GM23338 (cell line): ENCODE results near the gene SLC6A18. TPM values are rescaled to one million over a fixed set of nuclear protein-coding genes. Genes with fewer than 3 reads are reported as not detected.

Experiments
- ATAC-seq: fragments of 200-7000 bp; cut with Tn5 transposase; 3 replicates; pipeline ENCODE4 v1.9.1; 2020
- DNase-seq: peaks from one replicate; pipeline ENCODE4 v3.0.0-alpha.2; 2015; ENCODE audit warnings: low spot score
- H2AFZ ChIP-seq: fragments of 200-600 bp; sonication (generic); 2 replicates; pipeline ENCODE4 v1.8.0; 2016; ENCODE audit warnings: antibody characterized with exemption, mild to moderate bottlenecking, moderate library complexity
- H3F3A ChIP-seq: fragments of 200-600 bp; sonication (generic); replicated peaks from 2 replicates; pipeline ENCODE4 v1.8.0; 2017; ENCODE audit warnings: antibody characterized with exemption, mixed run types, low read depth
- H3K27ac ChIP-seq: fragments of 200-600 bp; sonication (generic); 2 replicates; pipeline ENCODE4 v1.6.1; 2016; ENCODE audit warnings: low read depth
- H3K27me3 ChIP-seq: fragments of 200-600 bp; sonication (generic); 2 replicates; pipeline ENCODE4 v1.8.0; 2016; ENCODE audit warnings: mild to moderate bottlenecking, mixed run types, moderate library complexity; ENCODE audit not compliant: insufficient read depth
- H3K36me3 ChIP-seq: fragments of 200-600 bp; sonication (generic); 2 replicates; pipeline ENCODE4 v1.8.0; 2016; ENCODE audit warnings: mild to moderate bottlenecking; ENCODE audit not compliant: insufficient read depth
- H3K4me1 ChIP-seq: fragments of 200-600 bp; sonication (generic); 2 replicates; pipeline ENCODE4 v1.8.0; 2016; ENCODE audit warnings: mild to moderate bottlenecking, moderate library complexity; ENCODE audit not compliant: insufficient read depth
- H3K4me2 ChIP-seq: fragments of 200-600 bp; sonication (generic); 2 replicates; pipeline ENCODE4 v1.7.1; 2017; ENCODE audit warnings: mixed run types
- H3K4me3 ChIP-seq: fragments of 200-600 bp; sonication (generic); 2 replicates; pipeline ENCODE4 v1.6.1; 2016; ENCODE audit warnings: mixed run types
- H3K79me2 ChIP-seq: fragments of 200-600 bp; sonication (generic); replicated peaks from 2 replicates; pipeline ENCODE4 v1.8.0; 2017; ENCODE audit warnings: mild to moderate bottlenecking; ENCODE audit not compliant: insufficient read depth
- H3K9me2 ChIP-seq: fragments of 200-600 bp; sonication (generic); 2 replicates; pipeline ENCODE4 v1.8.0; 2017; ENCODE audit not compliant: insufficient read depth
- H4K20me1 ChIP-seq: fragments of 200-600 bp; sonication (generic); replicated peaks from 2 replicates; pipeline ENCODE4 v1.8.0; 2017; ENCODE audit warnings: mild to moderate bottlenecking; ENCODE audit not compliant: insufficient read depth
- H3K27ac Mint-ChIP-seq: 2 replicates; pipeline ENCODE4 v1.8.0; 2020; ENCODE audit warnings: inconsistent platforms, mild to moderate bottlenecking, moderate library complexity, mixed read lengths
- H3K27me3 Mint-ChIP-seq: 3 replicates; pipeline ENCODE4 v1.8.0; 2022; ENCODE audit warnings: low read depth, mild to moderate bottlenecking, moderate library complexity, mixed read lengths, inconsistent platforms; ENCODE audit not compliant: insufficient read depth, poor library complexity
- H3K36me3 Mint-ChIP-seq: 3 replicates; pipeline ENCODE4 v1.8.0; 2021; ENCODE audit warnings: low read depth, mild to moderate bottlenecking, inconsistent platforms, moderate library complexity, mixed read lengths
- H3K4me1 Mint-ChIP-seq: 3 replicates; pipeline ENCODE4 v1.8.0; 2020; ENCODE audit warnings: mild to moderate bottlenecking, inconsistent platforms, mixed read lengths
- H3K4me3 Mint-ChIP-seq: 3 replicates; pipeline ENCODE4 v1.8.0; 2021; ENCODE audit warnings: moderate library complexity, mild to moderate bottlenecking, inconsistent platforms, mixed read lengths
- H3K9me3 Mint-ChIP-seq: 3 replicates; pipeline ENCODE4 v1.8.0; 2020; ENCODE audit warnings: moderate library complexity, mild to moderate bottlenecking, inconsistent platforms, mixed read lengths
- CREB1 ChIP-seq: fragments of 250-450 bp; sonication (Bioruptor Pico); IDR thresholded peaks from 2 replicates; pipeline ENCODE4 v1.5.0; 2020; ENCODE audit warnings: low read depth, mild to moderate bottlenecking, moderate library complexity
- EZH2 ChIP-seq: fragments of 200-600 bp; sonication (generic); IDR thresholded peaks from one replicate; pipeline ENCODE4 v1.8.0; 2017; ENCODE audit warnings: antibody characterized with exemption, mild to moderate bottlenecking, low read depth; ENCODE audit not compliant: unreplicated experiment
- EZH2phosphoT487 ChIP-seq: fragments of 200-600 bp; sonication (generic); IDR thresholded peaks from one replicate; pipeline ENCODE4 v1.8.1; 2018; ENCODE audit warnings: antibody characterized with exemption; ENCODE audit not compliant: unreplicated experiment
- JUNB ChIP-seq: IDR thresholded peaks from one replicate; pipeline ENCODE4 v1.6.1; 2016; ENCODE audit warnings: antibody characterized with exemption; ENCODE audit not compliant: unreplicated experiment
- NANOG ChIP-seq: IDR thresholded peaks from 2 replicates; pipeline ENCODE4 v1.6.1; 2016; ENCODE audit warnings: antibody characterized with exemption, borderline replicate concordance
- POLR2AphosphoS5 ChIP-seq: IDR thresholded peaks from 2 replicates; pipeline ENCODE4 v1.6.1; 2016; ENCODE audit warnings: antibody characterized with exemption, low read depth
- STAT1 ChIP-seq: IDR thresholded peaks from one replicate; pipeline ENCODE4 v1.6.1; 2016; ENCODE audit warnings: antibody characterized with exemption; ENCODE audit not compliant: unreplicated experiment
- ZNF114 ChIP-seq: fragments of 250-450 bp; sonication (Bioruptor Pico); IDR thresholded peaks from 2 replicates; pipeline ENCODE4 v1.5.0; 2020; ENCODE audit warnings: mild to moderate bottlenecking, moderate library complexity
- ZNF331 ChIP-seq: fragments of 250-450 bp; sonication (Bioruptor Pico); IDR thresholded peaks from 2 replicates; pipeline ENCODE4 v1.5.0; 2020; ENCODE audit warnings: low read depth, mild to moderate bottlenecking, moderate library complexity
- polyA plus RNA-seq: library from polyadenylated mRNA; unstranded; fragments of >200 nt; fragmentation: Nextera tagmentation; extraction: Ambion mirVana; gene quantifications from 2 replicates; pipeline ENCODE4 v1.2.1, GENCODE V29; 2016
- total RNA-seq: library from RNA; depleted of rRNA; stranded (reverse); fragments of >200 nt; shearing (Covaris generic); gene quantifications from 2 replicates; pipeline ENCODE4 v1.2.3, GENCODE V29; 2014
- TF ChIP-seq, protein P1 (sequence below): IDR thresholded peaks from one replicate; pipeline ENCODE4 v1.6.1; 2018; ENCODE audit warnings: antibody characterized with exemption; ENCODE audit not compliant: unreplicated experiment
- TF ChIP-seq, protein P2 (sequence below), 2 experiments: fragments of 200-600 bp in 1 of 2; sonication (generic) in 1 of 2; conservative IDR thresholded peaks; 2 replicates each; pipeline versions ENCODE4 v1.5.1 to v1.6.1; 2016 to 2017; ENCODE audit warnings: antibody characterized with exemption in 2 of 2, low read depth in 2 of 2, mild to moderate bottlenecking in 2 of 2, moderate library complexity in 1 of 2
- TF ChIP-seq, protein P3 (sequence below): IDR thresholded peaks from 2 replicates; pipeline ENCODE4 v1.6.1; 2016; ENCODE audit warnings: antibody characterized with exemption
- TF ChIP-seq, protein P4 (sequence below): fragments of 250-450 bp; sonication (Bioruptor Pico); IDR thresholded peaks from 2 replicates; pipeline ENCODE4 v1.5.0; 2020; ENCODE audit warnings: mild to moderate bottlenecking, moderate library complexity

The SLC6A18 gene
- total and polyA plus RNA-seq, 2 experiments from 2014 or later, result not detected

DNA sequence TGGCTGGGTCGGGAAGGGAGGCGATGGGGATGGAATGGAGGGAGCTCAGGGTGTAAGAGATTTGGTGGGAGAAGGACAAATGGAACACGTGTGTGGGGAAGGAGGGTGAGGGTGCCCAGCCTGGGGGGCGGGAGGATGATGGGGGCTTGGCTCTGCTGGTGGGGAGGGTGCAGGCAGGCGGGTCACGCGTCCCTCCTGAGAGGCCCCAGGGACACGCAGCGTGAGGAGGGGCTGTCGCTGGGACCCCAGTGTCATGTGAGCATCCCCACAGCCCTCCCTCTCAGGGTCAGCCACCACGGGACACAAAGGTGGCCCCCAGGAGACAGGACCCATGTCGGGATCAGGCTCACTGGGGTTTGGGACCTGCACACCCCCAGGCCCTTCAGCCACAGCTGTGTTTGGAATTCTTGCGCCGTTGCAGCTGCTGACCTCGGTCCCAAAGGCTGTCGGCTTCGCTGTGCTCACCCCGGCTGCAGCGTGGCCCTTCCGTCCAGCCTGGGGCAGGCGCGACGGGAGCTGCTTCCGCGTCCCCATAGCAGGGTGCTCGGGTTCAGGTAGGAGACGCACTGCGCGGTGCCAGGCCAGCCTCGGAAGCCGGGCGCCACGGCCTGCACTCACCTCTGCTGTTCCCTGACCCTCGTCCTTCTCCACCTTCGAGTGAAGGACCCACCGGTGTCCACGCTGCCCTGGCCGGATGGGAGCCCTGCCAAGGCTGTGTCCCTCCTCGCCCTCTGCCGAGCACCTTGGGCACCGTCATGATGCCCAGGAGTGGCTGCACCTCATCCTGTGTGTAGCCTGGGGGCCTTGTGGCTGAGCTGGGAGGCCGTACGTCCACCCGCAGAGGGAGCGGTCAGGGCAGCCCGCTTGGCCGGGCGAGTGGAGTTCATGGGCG is 18.4 kb upstream of the SLC6A18 start:
- Mint-ChIP-seq H3K9me3 (no peaks in the 10 kb centered on the region), H3K4me3 (no peak overlapping the region), H3K27ac (no peak overlapping the region), H3K27me3 (peaks cover 6% of the 10 kb centered on the region), H3K4me1 (peaks cover 9% of the 10 kb centered on the region), H3K36me3 (no peaks in the 10 kb centered on the region)
- Histone ChIP-seq H3K36me3 (no peaks in the 10 kb centered on the region), H3K27ac (no peak overlapping the region), H3K27me3 (no peaks in the 10 kb centered on the region), H3K9me2 (no peaks in the 10 kb centered on the region), H3K4me3 (no peak overlapping the region), H3K4me1 (no peaks in the 10 kb centered on the region), H3K79me2 (no peaks in the 10 kb centered on the region), H3K4me2 (no peak overlapping the region), H2AFZ (no peak overlapping the region), H3F3A (no peaks in the 10 kb centered on the region), H4K20me1 (no peaks in the 10 kb centered on the region; the same call in 1 of the 2 replicates)
- TF ChIP-seq, protein P1, sequence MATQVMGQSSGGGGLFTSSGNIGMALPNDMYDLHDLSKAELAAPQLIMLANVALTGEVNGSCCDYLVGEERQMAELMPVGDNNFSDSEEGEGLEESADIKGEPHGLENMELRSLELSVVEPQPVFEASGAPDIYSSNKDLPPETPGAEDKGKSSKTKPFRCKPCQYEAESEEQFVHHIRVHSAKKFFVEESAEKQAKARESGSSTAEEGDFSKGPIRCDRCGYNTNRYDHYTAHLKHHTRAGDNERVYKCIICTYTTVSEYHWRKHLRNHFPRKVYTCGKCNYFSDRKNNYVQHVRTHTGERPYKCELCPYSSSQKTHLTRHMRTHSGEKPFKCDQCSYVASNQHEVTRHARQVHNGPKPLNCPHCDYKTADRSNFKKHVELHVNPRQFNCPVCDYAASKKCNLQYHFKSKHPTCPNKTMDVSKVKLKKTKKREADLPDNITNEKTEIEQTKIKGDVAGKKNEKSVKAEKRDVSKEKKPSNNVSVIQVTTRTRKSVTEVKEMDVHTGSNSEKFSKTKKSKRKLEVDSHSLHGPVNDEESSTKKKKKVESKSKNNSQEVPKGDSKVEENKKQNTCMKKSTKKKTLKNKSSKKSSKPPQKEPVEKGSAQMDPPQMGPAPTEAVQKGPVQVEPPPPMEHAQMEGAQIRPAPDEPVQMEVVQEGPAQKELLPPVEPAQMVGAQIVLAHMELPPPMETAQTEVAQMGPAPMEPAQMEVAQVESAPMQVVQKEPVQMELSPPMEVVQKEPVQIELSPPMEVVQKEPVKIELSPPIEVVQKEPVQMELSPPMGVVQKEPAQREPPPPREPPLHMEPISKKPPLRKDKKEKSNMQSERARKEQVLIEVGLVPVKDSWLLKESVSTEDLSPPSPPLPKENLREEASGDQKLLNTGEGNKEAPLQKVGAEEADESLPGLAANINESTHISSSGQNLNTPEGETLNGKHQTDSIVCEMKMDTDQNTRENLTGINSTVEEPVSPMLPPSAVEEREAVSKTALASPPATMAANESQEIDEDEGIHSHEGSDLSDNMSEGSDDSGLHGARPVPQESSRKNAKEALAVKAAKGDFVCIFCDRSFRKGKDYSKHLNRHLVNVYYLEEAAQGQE, result no peak
- TF ChIP-seq EZH2phosphoT487 (no peak), EZH2 (no peak), ZNF114 (no peak), CREB1 (CRISPR knock-in tag) (no peak), ZNF331 (CRISPR knock-in tag) (no peak), POLR2AphosphoS5 (no peak), NANOG (no peak), STAT1 (no peak), JUNB (no peak)
- TF ChIP-seq, protein P2, sequence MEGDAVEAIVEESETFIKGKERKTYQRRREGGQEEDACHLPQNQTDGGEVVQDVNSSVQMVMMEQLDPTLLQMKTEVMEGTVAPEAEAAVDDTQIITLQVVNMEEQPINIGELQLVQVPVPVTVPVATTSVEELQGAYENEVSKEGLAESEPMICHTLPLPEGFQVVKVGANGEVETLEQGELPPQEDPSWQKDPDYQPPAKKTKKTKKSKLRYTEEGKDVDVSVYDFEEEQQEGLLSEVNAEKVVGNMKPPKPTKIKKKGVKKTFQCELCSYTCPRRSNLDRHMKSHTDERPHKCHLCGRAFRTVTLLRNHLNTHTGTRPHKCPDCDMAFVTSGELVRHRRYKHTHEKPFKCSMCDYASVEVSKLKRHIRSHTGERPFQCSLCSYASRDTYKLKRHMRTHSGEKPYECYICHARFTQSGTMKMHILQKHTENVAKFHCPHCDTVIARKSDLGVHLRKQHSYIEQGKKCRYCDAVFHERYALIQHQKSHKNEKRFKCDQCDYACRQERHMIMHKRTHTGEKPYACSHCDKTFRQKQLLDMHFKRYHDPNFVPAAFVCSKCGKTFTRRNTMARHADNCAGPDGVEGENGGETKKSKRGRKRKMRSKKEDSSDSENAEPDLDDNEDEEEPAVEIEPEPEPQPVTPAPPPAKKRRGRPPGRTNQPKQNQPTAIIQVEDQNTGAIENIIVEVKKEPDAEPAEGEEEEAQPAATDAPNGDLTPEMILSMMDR (conservative IDR thresholded peaks at IDR 0.05; ENCODE audit: low read depth in 2 of 2), result no peak
- TF ChIP-seq, protein P3, sequence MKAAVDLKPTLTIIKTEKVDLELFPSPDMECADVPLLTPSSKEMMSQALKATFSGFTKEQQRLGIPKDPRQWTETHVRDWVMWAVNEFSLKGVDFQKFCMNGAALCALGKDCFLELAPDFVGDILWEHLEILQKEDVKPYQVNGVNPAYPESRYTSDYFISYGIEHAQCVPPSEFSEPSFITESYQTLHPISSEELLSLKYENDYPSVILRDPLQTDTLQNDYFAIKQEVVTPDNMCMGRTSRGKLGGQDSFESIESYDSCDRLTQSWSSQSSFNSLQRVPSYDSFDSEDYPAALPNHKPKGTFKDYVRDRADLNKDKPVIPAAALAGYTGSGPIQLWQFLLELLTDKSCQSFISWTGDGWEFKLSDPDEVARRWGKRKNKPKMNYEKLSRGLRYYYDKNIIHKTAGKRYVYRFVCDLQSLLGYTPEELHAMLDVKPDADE, result no peak
- TF ChIP-seq, protein P4, sequence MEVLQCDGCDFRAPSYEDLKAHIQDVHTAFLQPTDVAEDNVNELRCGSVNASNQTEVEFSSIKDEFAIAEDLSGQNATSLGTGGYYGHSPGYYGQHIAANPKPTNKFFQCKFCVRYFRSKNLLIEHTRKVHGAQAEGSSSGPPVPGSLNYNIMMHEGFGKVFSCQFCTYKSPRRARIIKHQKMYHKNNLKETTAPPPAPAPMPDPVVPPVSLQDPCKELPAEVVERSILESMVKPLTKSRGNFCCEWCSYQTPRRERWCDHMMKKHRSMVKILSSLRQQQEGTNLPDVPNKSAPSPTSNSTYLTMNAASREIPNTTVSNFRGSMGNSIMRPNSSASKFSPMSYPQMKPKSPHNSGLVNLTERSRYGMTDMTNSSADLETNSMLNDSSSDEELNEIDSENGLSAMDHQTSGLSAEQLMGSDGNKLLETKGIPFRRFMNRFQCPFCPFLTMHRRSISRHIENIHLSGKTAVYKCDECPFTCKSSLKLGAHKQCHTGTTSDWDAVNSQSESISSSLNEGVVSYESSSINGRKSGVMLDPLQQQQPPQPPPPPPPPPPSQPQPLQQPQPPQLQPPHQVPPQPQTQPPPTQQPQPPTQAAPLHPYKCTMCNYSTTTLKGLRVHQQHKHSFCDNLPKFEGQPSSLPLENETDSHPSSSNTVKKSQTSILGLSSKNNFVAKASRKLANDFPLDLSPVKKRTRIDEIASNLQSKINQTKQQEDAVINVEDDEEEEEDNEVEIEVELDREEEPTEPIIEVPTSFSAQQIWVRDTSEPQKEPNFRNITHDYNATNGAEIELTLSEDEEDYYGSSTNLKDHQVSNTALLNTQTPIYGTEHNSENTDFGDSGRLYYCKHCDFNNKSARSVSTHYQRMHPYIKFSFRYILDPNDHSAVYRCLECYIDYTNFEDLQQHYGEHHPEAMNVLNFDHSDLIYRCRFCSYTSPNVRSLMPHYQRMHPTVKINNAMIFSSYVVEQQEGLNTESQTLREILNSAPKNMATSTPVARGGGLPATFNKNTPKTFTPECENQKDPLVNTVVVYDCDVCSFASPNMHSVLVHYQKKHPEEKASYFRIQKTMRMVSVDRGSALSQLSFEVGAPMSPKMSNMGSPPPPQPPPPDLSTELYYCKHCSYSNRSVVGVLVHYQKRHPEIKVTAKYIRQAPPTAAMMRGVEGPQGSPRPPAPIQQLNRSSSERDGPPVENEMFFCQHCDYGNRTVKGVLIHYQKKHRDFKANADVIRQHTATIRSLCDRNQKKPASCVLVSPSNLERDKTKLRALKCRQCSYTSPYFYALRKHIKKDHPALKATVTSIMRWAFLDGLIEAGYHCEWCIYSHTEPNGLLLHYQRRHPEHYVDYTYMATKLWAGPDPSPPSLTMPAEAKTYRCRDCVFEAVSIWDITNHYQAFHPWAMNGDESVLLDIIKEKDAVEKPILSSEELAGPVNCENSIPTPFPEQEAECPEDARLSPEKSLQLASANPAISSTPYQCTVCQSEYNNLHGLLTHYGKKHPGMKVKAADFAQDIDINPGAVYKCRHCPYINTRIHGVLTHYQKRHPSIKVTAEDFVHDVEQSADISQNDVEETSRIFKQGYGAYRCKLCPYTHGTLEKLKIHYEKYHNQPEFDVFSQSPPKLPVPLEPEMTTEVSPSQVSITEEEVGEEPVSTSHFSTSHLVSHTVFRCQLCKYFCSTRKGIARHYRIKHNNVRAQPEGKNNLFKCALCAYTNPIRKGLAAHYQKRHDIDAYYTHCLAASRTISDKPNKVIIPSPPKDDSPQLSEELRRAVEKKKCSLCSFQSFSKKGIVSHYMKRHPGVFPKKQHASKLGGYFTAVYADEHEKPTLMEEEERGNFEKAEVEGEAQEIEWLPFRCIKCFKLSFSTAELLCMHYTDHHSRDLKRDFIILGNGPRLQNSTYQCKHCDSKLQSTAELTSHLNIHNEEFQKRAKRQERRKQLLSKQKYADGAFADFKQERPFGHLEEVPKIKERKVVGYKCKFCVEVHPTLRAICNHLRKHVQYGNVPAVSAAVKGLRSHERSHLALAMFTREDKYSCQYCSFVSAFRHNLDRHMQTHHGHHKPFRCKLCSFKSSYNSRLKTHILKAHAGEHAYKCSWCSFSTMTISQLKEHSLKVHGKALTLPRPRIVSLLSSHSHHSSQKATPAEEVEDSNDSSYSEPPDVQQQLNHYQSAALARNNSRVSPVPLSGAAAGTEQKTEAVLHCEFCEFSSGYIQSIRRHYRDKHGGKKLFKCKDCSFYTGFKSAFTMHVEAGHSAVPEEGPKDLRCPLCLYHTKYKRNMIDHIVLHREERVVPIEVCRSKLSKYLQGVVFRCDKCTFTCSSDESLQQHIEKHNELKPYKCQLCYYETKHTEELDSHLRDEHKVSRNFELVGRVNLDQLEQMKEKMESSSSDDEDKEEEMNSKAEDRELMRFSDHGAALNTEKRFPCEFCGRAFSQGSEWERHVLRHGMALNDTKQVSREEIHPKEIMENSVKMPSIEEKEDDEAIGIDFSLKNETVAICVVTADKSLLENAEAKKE (CRISPR knock-in tag), result no peak
- DNase-seq (no peak), ATAC-seq (no peak)
